Inflammatory macrophage treated with lipopolysaccharide for 1 hour (primary cell): ENCODE data around the gene COL15A1.
"Not testable (repeated sequence)": the region's sequence is repeated elsewhere in the genome, so short reads cannot be mapped to it uniquely, and the experiment has no call there.

Experiments used
- DNase-seq, 2 donors: peaks; one replicate each; pipeline ENCODE4 v3.0.0-alpha.2; 2020 to 2022

COL15A1 gene

GRCh38 chr9:98943682-98944056 lies at the start of gene COL15A1:
COL15A1 (plus strand) TSS chr9:98943907; CDS start chr9:98944062, 155 bp downstream.
- no peak for DNase-seq

GRCh38 chr9:98894171-98894570 lies 49.5 kb upstream of the COL15A1 start:
- no peak for DNase-seq

DNA sequence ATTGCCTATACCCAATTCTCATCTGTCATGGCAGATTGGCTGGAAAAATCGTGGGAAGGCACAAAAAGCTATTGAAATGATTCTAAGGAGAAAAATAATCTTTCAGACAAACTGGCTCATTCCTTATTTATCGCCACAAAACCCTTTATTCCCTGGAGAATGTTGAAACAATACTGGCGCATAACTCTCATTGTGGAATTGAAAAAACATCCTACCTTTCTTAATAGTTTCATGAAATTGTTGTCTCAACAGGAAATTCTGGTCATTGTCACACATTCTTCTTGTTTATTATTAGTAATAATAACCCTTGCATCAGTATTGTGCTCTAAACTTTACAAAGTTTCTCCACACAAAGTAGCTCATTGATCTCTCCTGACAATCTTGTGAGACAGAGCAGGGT lies 48.9 kb upstream of the COL15A1 start:
- DNase-seq, result no peak

DNA sequence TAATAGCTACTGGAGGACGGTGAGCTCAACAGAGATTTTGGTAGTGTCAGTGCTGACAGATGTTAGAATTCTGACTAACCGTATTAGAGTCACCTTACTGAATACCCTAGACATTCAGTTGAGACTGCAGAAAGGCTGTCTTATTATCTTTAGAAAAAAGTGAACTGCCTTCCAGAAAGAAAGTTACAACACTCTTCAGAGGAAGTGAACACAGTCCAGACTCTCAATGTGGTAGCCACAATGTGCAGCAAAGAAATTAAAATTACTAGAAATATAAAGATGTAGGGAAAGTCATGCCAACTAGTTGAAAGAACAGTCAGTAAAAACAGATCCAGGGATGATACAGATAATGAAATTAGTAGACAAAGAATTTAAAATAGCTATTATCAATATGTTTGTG lies 47.1 kb upstream of the COL15A1 start:
- peak in 1 of 2 donors; percentile 37 for DNase-seq

DNA sequence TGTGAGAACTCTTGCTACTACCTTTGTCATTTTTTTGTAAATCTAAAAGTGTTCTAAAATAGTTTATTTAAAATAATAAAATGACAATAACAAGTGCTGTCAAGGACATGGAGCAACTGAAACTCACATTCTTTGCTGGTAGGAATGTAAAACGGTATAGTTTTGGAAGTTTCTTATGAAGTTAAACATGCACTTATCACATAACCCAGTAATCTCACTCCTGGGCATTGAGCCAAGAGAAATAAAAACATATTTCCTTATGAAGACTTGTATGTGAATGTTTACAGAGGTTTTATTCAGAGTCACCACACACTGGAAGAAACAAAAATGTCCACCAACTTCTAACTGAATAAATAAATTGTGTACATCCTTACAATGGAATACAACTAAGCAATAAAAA lies 46.0 kb upstream of the COL15A1 start:
- DNase-seq, result no peak

GRCh38 chr9:98899408-98900056 lies 44.2 kb upstream of the COL15A1 start:
- DNase-seq, result peak; percentile 43 to 56

DNA sequence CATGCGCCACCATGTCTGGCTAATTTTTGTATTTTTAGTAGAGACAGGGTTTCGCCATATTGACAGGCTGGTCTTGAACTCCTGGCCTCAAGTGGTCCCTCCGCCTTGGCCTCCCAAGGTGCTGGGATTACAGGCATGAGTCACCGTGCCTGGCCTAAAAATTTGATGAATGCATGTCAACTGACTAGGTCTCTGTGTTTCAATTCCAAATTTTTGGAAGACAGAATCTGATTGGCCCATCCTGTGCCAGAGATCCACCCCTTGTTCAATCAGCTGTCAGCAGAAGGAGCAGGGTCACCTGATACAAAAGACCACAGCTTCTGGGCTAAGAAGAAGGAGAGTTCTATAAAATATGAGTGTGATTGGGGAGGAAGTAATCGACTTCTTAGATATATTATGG lies 43.5 kb upstream of the COL15A1 start:
- no peak for DNase-seq

- DNase-seq, result no peak
Measured at GRCh38 chr9:98900725-98901124, 43.0 kb upstream of the COL15A1 start.

DNA sequence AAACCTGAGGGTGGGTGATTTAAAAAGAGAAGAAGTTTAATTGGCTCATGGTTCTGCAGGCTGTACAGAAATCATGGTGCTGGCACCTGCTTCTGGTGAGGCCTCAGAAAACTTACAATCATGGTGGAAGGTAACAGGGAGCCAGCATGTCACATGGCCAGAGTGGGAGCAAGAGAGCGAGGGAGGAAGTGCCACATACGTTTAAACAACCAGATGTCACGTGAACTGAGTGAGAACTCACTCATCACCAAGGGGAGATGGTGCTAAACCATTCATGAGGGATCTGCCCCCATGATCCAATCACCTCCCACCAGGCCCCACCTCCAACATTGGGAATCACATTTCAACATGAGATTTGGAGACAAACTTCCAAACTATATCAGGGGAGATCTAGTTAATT lies 41.9 kb upstream of the COL15A1 start:
- not testable (repeated sequence) for DNase-seq

- no peak for DNase-seq
Measured at GRCh38 chr9:98902516-98902915, 41.2 kb upstream of the COL15A1 start.

DNA sequence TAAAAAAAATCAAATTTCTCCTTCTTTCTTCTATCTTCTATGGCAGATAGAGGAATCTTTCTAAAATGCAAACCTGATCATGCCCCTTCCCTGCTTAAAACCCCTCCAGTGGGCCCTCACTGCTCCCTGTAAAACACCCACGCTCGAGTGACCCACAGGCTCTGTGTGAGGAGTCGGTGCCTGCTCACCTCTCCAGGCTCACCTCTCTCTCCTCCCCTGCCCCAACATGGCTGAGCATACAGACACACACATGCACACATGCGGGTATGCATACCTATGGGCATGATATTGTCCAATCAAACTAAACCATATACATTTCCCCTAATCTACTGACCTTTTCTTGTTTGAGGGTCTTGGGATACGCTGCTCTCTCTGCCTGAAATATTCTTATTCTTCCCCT lies 40.8 kb upstream of the COL15A1 start:
- no peak for DNase-seq

DNA sequence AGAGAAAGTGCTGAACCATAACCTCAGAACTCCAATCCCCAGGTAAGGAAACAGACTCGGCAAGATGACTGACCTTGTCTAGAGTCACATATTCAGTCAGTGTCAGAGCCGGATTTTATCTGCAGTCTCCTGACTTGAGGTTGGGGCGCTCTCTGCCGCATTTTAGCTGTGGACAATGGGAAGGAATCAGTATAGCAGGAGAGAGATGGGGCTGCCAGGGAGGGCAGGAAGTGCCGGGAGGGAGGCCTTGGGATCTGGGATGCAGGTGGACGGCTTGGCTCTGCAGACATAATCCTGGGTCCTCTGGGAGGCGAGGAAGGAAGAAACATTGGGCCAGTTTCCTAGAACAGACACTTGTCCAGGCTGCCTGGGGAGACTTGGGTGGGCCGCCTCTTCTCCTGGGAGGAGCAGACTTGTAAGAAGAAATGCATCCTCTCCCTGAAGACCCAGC lies 39.7 kb upstream of the COL15A1 start:
- DNase-seq, result no peak

DNA sequence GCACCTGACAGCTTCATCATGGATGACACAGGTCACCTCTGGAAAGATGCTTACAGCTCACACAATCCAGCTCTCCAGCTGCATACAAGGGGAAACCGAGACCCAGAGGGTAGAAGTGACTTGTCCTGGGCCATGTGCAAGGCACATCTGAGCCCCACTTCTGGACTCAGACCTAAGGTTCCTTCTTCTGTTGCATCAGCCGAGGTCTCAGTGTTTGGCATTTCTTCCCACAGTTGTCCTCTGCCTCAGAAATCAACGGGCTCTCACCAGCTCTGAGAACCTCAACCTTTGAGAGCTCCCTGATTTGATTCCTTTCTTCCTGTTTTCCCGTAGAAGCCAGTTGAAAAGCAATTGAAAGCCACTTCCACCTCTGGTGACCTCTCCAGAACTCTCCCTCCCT lies 38.7 kb upstream of the COL15A1 start:
- DNase-seq, result no peak

DNA sequence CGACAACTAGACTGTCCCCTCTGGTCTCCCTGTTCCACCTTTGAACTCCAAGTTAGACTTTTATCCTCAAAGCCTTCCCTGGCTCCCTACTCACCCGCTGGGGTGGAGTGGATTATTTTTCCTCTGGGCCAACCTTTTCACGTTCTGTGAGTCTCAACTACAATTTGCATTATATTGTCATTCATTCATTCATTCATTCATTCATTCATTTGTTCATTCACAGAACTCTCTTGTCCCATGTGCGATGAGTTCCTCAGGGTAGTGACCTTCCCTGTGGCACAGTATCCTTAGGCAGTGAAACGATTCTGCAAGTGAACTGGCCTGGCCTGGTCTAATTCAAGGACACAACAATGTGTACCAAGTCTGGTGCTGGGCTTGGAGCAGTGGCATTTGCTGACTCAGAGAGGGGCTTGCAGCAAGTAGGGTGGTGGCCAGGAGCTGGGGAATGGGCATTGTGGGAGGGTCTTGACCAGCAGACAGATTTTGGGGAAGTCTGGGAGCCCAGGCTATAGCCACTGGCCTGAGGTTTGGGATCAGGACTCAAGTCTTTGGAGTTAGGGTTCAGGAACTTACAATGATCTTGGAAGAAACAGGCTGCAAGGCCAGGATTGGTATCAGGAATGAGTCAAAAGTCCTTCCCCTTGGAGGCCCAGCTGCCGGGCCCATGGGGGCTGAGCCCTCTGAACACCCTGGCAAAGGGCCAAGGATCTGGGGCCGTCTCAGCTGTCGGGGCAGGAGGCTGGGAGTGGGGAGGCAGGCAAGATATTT lies 37.2 kb upstream of the COL15A1 start:
- DNase-seq, result no peak

DNA sequence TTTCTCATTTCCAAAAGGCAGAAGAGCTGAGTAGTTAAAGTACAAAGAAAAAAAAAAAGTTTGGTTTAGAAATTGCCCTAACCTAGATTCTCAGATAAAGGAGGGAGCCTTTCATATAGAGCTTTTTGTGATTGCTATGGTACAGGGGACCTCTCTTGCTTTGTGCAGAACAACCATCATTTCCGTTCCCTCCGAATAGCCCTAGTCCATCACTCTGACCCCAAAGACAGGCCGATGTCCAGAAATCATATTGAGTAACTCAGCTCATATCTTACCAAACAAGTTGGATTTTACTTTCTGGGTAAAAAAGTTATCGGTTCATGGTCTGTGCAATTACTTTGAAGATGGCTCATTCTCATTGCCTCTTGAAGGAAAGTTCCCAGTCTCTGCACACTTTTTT lies 36.7 kb upstream of the COL15A1 start:
- no peak for DNase-seq

DNA sequence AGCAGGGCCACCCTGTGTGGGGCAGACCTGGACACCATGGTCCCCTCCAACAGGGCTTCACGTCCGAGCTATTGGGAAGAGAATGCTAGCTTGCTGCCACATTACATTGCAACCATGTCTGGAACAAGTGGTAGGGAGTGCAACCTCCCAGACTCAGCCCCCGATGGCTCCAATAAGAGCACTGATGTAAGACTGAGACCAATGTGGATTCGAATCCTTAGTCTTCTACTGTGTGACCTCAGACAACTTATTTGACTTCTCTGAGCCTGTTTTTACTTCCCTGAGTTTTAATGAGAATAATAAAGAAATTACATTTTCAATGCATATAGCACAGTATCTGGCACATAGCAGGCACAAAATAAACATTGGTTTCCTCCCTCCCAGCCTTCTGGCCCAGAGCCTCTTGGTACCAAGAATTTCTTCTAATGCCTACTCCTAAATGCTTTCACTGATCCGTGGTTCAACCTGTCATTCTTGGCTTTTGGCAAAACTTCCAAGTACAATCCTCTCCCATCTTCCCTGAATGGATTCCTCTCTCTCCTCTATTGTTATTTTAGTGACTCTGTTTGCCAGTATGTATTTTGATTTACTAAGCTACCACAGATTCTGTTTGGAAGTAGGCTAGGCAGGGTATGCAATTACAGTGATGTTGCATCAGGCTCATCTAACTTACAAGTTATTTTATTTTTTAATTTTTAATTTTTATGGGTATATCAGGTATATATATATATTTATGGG lies 34.6 kb upstream of the COL15A1 start:
- no peak for DNase-seq

GRCh38 chr9:98909935-98910334 lies 33.8 kb upstream of the COL15A1 start:
- no peak for DNase-seq

DNA sequence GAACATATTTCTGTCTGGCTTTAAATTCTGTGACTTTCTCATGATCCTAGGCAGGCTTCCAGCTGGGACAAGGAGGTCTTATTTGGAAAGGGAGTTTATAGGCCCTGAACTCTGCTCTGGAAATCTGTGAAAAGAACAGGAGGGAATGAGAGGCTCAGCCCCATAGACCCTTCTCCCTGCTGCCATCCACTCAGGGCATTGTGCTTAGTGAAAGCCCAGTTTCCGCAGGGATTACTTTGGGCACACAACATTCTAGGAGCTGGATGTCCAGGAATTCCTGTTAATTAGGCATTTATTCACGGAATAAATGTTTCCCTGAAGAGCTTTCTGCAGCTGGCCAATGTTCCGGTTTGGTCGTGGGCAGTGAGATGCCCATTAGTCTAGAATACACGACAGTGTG lies 32.7 kb upstream of the COL15A1 start:
- no peak for DNase-seq

- not testable (repeated sequence) for DNase-seq
Measured at GRCh38 chr9:98911738-98912137, 32.0 kb upstream of the COL15A1 start.

- no peak for DNase-seq
Measured at GRCh38 chr9:98912450-98912849, 31.3 kb upstream of the COL15A1 start.

- DNase-seq, result no peak
Measured at GRCh38 chr9:98913044-98913443, 30.7 kb upstream of the COL15A1 start.

GRCh38 chr9:98913705-98914104 lies 30.0 kb upstream of the COL15A1 start:
- DNase-seq, result no peak

GRCh38 chr9:98915599-98915998 lies 28.1 kb upstream of the COL15A1 start:
- DNase-seq, result no peak

- no peak for DNase-seq
Measured at GRCh38 chr9:98916660-98917059, 27.0 kb upstream of the COL15A1 start.
